Muscle of back (tissue), 11 donors: ENCODE data around the gene COL21A1. TPM values are rescaled to one million over a fixed set of nuclear protein-coding genes. Genes with fewer than 3 reads are reported as not detected.

Experiments
- DNase-seq, 3 donors: peaks; one replicate each; pipeline versions ENCODE4 v3.0.0 to v3.0.0-alpha.2; 2013
- polyA plus RNA-seq, 10 donors: library from polyadenylated mRNA; unstranded; fragments of 120-200 nt; gene quantifications; one replicate each; pipeline ENCODE4 v1.2.1, GENCODE V29; 2013; ENCODE audit not compliant: insufficient read length in 10 of 10

Gene COL21A1
- polyA plus RNA-seq, 10 donors: 65.2 to 217 (median 102) TPM

GRCh38 chr6:56199956-56200355 lies 47.4 kb downstream of the COL21A1 start:
- no peak for DNase-seq

DNA sequence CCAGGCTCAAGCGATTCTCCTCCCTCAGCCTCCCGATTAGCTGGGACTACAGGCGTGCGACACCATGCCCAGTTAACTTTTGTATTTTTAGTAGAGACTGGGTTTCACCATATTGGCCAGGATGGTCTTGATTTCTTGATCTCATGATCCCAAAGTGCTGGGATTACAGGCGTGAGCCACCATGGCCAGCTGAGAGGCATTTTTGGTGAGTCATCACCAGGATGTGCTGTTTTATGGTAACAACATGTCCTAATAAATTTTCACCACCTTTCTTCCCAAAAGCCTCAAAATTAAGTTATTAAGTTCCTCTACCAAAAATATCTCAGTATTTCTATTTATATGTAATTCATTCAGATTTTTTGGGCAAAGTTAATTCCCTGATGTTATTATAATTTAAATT lies 53.5 kb downstream of the COL21A1 start:
- DNase-seq: no peak

- no peak for DNase-seq
These were observed 59.0 kb downstream of the COL21A1 start for GRCh38 chr6:56188429-56188828.

GRCh38 chr6:56187686-56188085 lies 59.7 kb downstream of the COL21A1 start:
- DNase-seq: no peak

DNA sequence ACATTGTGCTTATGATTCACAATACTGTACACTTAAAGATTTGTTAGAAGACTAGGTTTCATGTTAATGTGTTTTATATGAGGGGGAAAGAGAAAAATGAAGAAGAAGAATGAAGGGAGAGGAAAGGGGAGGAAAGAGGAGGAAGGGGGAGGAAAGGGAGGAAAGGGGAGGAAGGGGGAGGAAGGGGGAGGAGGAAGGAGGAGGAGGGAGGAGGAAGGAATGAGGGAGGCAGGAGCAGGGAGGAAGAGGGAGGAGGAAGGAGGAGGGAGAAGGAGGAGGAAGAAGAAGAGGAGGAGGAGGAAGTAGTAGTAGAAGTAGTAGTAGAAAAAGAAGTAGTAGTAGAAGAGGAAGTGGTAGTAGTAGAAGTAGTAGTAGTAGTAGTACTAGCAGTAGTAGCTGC lies 70.6 kb downstream of the COL21A1 start:
- no peak for DNase-seq

GRCh38 chr6:56173228-56173627 lies 74.2 kb downstream of the COL21A1 start:
- no peak for DNase-seq

- no peak for DNase-seq
These were observed 75.2 kb downstream of the COL21A1 start for GRCh38 chr6:56172144-56172543.

GRCh38 chr6:56169366-56169765 lies 78.0 kb downstream of the COL21A1 start:
- no peak for DNase-seq

DNA sequence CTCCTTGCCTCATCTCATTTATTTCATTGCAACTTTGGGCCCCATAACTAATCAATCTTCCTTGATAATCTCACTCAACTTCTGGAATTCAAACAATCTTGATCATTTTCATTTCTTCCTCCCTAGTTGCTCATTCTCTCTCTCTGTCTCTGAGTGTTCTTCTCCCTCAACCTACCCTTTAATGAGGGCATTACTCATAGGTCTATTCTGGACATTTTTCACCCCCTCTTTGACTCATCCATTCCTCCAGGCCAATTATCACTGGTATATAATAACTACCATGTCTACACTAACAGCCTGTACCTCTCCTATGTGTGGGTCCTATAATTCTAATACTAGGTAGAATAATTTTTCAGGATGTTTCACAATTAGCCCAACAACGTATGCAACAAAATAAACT lies 78.8 kb downstream of the COL21A1 start:
- no peak for DNase-seq

DNA sequence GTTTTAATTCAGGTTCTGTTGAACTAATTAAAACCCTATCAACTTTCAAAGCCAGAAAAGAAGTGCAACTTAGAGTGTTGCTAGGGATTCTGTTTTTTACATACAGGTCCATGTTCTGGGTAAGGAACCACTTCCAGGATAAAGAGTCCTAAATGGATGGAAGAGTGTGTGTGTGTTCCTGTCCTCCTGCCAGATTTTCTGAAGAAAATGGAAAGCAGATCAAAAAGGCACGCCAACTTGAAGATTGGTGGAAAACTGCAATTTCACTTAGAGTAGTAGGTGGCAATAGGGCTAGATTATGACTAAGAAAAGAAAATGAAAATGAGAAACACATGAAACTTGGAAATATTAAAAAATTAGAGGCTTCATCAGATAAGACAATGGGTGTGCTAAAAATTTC lies 85.3 kb downstream of the COL21A1 start:
- DNase-seq: peak in 1 of 3 donors; percentile 21

GRCh38 chr6:56160489-56160888 lies 86.9 kb downstream of the COL21A1 start:
- peak in 1 of 3 donors; percentile 60 for DNase-seq

GRCh38 chr6:56158571-56158970 lies 88.8 kb downstream of the COL21A1 start:
- DNase-seq: peak in 1 of 3 donors; percentile 64

GRCh38 chr6:56156643-56157042 lies 90.7 kb downstream of the COL21A1 start:
- no peak for DNase-seq

DNA sequence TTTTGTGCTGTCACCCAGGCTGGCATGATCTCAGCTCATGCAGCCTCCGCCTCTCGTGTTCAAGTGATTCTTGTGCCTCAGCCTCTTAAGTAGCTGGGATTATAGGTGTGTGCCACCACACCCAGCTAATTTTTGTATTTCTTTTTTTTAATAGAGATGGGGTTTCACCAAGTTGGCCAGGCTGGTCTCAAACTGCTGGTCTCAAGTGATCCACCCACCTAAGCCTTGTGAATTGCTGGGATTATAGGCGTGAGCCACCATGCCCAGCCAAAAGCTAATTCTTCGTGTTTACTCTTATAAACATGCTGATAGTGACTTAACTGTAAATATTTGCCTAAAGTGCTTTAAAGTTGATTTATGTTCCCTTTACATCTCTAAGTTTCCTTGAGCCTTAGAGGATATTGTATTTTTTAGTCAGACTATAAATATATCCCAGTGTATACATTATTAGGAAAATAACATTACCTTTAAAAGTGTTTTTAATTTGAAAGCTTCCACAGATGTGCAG lies 91.7 kb downstream of the COL21A1 start:
- DNase-seq: no peak

DNA sequence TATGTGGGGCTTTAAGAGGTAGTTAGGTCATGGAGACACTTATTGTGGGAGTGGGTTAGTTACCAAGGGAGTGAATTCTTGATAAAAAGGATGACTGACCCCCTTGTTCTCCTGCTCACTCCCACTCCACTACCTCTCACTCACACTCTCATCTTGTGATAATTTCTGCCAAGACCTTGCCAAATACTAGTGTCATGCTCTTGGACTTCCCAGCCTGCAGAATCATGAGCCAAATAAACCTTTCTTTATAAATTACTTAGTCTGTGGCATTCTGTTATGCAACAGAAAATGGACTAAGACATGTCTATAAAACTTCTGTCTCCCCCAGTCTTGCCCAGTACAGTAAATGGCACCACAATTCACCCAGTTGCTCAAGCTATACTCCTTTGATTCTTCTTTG lies 93.3 kb downstream of the COL21A1 start:
- no peak for DNase-seq

DNA sequence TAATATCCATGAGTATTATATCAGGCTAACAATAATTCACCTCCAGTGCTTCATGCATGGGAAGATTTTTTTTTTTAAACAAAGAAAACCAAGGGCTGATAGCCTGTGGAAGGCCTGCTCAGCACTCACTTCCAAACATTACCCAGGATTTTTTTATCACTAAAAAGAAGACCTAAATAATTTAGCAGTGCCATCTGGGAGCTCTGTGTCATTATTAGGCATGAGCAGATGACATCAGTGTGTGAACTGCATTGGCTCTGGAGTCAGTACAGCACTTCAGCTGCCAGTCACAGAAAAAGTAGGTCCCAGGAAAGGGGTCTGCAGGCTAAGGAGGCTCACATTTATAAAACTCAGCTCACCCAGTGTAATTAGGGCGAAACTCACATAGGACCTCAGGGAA lies 94.8 kb downstream of the COL21A1 start:
- no peak for DNase-seq

DNA sequence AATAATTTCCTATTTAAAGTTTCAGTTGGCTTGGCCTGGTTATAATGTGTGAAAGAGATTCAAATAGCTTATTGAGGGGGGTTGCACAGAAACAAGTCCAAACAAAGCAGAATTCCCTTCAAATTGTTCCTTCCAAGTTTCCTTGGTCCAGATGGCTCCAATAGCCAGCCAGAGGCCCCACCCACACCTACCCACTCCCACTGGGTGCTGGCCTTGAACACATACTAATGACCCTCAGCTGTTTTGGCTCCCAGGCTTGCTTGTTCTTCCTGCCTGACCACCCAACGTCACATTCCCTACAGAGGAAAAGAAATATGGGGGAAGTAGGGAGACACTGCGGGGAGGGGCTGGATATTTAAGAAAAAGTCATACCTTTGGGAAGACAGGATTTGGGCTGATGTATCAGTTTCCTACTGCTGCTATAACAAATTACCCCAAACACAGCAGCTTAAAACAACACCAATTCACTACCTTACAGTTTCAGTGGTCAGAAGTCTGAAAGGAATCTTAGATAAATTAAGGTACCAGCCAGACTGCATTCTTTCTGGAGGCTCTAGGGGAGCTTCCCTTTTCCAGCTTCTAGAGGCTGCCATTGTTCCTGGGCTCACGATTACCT lies 95.7 kb downstream of the COL21A1 start:
- peak in 2 of 3 donors; percentile 31 to 74 for DNase-seq

DNA sequence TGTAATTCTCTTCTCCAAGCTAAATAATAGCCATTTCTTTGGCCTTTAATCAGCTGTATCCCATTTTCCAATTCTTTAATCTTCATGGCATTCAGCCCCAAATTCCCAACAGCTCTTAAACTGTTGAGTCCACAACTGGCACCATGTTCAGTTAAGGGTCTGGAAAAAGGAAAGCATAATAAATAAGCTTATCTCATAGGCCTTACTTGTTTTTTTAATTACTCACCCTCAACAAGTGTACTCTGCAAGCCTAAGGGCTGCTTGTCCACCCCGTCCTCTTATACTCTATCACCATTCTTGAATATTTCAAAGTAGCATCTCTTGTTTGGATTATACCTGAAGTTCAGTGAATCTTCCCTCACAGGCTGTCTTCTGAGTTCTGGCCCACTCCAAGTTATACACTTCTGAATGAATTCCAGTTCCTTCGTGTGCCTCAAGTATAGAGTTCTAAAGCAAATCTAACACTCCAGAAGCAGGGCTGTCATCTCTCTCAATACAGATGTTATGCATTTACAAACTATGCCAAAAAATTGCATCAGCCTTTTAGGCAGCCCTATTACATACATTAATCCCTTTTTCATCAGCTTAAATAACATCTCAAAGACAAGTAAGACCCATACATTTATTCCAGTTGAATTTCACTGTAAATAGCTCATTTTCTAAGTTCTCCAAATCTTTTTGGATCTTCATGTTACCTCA lies 98.7 kb downstream of the COL21A1 start:
- peak; percentile 42 to 82 (median 58) for DNase-seq

DNA sequence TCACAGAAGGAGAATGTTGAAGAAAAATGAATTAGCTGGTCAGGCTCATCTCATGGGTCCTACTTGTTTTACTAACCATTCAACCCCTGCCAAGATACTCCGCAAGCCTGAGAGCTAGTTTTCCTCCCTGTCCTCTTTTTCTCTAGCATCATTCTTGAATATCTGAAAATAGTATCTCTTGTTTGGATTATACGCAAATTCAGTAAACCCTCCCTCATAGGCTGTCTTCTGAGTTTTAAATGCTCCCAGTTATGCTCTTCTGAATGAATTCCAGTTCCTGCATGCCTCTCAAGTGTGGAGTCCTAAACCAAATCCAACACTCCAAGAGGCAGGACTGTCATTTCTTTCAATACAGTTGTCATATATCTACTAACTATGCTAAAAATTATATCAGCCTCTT lies 99.6 kb downstream of the COL21A1 start:
- peak in 1 of 3 donors; percentile 54 for DNase-seq

- peak in 2 of 3 donors; percentile 39 to 61 for DNase-seq
These were observed 101.3 kb downstream of the COL21A1 start for GRCh38 chr6:56146086-56146485.

- peak in 1 of 3 donors; percentile 42 for DNase-seq
These were observed 101.8 kb downstream of the COL21A1 start for GRCh38 chr6:56145616-56146015.

- DNase-seq: no peak
These were observed 102.6 kb downstream of the COL21A1 start for GRCh38 chr6:56144538-56145324.

DNA sequence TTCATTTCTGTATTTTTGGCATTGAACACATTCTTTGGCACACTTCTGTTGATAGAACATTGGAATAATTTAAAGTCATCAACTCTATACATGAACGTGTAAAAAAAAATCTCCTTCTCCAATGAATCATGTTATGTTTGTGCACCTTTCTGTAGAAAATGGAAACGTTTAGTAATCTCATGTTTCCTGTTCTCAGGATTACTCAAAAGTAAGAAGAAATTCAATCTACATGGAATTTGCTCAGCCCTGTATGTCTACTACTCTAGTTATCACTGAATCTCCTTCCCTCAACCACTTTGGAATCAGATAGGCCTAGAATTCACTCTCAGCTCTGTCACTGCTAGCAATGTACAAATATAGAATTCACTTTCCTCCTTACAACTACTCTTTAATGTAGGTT lies 103.6 kb downstream of the COL21A1 start:
- no peak for DNase-seq
